ENCODE measurements around the gene EPB41L2.
A peak's percentile ranks its signal among the peaks of the same experiment; 100 is the strongest.
"Not testable (repeated sequence)": the region's sequence is repeated elsewhere in the genome, so short reads cannot be mapped to it uniquely, and the experiment has no call there.

EPB41L2 gene

DNA sequence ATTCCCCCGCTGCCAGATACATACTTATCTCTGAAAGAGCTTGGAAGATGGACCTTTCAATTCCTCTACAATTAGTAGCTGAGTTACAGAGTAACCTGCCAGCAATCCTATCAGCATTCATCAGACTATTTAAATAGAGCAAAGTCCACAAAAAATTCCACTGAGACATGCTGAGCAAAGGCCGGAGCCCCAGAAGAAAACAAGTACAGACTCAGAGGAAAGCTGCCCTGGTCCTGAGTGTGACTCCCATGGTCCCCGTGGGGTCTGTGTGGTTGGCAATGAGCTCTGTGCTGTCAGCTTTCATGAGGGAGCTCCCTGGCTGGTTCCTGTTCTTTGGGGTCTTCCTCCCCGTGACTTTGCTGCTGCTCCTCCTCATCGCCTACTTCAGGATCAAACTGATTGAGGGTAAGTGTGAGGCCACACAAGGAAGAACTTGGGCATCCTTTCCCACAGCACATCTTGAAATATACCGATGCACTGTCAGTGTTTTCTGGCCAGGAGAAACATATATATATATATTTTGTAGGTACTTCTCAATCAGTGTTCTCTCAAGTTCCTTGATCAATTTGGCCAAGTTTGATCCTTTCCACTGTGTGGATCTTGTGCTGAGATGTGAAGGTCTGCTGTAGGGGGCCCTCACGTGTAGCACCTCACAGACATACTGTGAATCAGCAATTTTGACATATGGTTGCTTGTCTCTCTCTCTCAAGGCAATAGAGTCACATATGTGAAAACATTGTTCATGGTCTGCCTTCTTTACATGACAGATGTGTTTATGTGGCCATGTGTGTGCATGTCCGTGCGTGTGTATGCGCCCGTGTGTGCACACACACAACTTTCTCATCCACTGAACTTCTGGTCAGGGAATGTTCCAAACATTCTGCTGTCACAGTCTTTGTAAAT lies 235.5 kb downstream of the EPB41L2 start, which contains the start of gene SMLR1:
Gene SMLR1 (plus strand): TSS at position 160 of the 903 bp plus-strand sequence. CDS start 8 bp downstream, at position 168.
- FAIRE-seq: no peak

DNA sequence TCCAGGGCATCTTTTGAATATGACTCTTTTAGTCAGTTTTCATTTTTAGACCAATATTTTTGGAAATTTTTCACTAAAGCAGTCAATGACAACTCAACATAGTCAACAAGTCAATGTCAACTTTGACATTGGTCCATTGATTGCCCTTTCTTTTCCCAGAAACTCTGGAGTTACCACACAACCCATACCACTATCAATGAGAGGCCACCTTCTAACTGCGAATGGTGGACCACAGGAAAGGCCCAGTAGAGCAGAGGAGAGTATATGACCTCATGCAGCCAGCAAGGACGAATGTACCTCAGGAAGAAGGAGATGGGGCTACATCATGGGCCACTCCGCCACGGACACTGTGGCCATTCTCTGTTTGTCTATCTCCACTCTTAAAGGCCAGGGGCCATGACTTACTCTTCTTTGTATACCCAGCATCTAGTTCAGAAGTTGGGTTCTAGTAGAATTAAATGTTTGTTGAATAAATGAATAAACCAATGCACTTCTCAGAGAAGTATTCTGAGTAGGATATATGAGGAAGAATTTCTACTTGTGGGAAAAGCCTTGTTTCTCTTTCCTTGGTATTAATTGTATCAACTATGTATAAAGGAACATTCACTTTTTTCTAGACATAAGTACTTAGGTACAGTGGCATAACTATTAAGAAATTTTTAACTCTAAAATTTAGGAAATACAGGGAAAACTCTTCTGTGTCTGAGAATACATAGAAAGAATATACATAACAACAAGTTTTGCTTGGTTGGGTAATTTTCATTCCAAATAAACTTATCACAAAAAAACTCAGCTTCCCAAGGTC lies 236.4 kb downstream of the EPB41L2 start:
- FAIRE-seq: no peak

GRCh38 chr6:130825772-130826441 lies 237.1 kb downstream of the EPB41L2 start:
- FAIRE-seq: no peak

DNA sequence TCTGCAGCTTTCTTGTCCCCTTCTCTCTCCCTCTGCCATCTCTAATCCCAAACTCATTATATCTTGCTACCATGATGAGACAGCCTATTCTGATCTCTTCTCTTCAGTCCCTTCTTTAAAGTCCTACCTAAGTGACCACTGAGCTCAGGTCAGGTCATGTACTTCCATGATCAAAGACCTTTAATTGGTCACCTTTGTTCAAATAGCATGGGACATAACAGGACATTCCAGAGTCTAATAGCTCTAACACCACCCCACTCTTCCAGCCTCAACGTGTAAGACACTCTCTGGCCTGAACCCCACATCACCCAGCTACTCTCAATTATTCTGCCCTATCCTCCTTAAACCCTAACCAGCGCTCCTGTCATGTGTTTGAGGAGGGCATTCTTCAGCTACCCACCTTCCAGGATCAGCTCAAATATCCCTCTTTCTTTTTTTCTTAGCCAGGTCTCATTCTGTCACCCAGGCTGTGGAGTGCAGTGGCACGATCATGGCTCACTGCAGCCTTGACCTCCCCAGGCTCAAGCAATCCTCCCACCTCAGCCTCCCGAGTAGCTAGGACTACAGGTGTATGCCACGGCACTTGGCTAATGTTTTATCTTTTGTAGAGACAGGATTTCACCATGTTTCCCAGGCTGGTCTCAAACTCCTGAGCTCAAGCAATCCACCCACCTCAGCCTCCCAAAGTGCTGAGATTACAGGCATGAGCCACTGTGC lies 237.9 kb downstream of the EPB41L2 start:
- no peak for FAIRE-seq

DNA sequence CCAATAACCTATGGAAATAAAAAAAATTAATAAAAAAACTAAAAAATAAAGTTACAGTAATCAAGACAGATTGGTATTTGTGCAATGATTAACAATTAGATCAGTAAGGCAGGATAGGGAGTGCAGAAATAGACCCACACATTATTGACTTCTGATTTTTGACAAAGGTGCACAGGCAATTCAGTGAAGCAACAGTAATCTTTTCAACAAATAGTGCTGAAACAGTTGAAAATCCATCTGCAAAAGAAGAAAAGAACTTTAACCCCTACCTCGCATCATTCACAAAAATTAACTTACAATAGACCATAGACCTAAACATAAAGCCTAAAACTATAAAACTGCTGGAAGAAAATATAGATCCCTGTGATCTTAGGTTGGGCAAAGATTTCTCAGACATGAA lies 240.3 kb downstream of the EPB41L2 start:
- FAIRE-seq: no peak

GRCh38 chr6:130815200-130816071 lies 247.6 kb downstream of the EPB41L2 start:
- no peak for FAIRE-seq

DNA sequence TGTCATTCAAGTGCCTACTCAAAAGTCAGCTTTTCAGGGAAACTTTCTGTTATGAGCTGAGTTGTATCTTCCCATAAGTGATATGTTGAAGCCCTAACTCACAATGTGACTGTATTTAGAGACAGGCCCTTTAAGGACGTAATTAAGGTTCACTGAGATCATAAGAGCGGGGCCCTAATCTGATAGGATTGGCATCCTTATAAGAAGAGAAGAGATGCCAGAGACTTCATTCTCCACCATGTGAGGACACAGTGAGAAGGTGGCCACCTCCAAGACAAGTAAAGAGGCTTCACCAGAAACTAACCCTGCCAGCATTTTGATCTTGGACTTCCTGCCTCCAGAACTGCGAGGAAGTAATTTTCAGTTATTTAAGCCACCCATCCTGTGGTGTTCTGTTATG lies 248.5 kb downstream of the EPB41L2 start:
- no peak for FAIRE-seq

GRCh38 chr6:130811932-130812331 lies 251.1 kb downstream of the EPB41L2 start:
- FAIRE-seq: peak; percentile 76

- peak; percentile 74 for FAIRE-seq
These were observed 252.6 kb downstream of the EPB41L2 start for GRCh38 chr6:130810307-130811030.

DNA sequence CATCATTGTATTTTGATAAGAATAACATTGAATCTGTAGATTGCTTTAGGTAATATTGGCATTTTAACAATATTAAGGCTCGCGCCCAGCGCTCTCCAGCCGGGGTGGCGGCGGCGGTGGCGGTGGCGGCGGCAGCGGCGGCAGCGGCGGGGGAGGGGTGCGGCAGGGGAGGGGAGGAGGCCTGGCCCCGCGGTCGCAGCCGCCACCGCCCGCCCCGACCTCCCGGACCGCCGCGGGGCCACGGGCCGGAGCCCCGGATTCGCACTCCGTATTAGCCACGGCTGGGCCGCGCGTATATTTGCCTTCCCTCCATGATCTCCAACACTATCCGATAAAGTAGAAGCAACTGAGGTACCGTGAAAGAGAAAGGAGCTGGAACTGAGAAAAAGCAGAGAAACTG lies 261.7 kb downstream of the EPB41L2 start:
- FAIRE-seq: not testable (repeated sequence)

GRCh38 chr6:130797061-130797460 lies 266.0 kb downstream of the EPB41L2 start:
- FAIRE-seq: no peak

DNA sequence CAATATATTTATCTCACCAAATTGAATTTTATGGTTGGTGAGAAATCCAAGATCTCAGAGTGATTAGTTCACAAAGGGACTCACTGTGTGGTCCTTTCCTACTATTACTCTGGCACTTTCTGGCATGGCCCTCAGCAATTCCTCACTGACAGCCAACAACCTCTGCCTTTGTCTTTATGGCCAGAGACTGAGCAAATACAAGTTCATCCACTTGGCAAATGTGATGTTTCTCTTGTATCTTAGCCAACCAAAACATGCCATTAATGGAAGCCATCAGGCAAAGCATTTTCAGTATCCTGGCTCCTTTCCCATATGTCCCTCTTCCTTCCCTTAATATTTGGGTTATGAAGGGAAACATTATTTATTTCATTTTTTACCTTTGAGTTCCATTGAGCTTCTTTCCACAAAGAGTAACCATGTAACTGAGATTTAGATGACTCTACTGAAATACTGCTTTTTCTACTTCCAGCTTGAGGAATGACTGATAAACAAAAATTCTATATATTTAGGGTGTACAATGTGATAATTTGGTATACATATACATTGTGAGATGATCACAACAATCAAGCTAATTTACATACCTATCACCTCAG lies 266.6 kb downstream of the EPB41L2 start:
- FAIRE-seq: no peak

GRCh38 chr6:130794738-130795137 lies 268.3 kb downstream of the EPB41L2 start:
- FAIRE-seq: no peak

DNA sequence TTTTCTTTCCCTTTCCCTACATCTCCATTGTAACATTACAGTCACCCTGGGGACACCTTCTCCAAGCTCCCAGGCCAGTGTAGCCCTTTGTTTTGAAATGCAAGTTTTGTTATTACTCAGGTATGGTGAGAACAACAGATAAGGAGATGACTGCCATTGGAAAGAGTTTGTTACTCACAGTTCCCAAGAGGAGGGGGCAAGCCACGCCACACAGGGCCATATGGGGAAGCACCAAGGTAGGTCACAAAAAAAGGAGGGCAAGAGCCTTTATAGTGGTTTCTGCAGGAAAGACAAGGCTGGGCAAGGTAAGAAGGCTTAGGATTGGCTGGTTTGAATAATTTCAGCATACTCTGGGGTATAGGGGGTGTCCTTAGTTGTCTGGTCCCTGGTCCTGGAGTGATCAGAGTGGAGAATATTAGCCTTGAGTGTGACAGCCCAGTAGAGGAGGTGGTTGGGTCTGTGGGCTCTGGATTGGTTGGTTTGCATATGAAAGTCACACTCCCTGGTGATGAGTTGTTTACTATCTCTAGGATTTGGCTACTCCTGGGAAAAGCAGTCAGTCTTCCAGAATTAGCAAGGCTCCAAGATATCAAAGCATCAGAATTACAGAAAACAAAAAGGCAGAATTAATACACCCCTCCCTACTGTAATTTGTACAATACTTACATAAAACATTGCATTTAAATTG lies 268.9 kb downstream of the EPB41L2 start:
- no peak for FAIRE-seq

Measured in islet of Langerhans (tissue), 1 donor.